H9 (cell line): Measurements from ENCODE around the gene TMPRSS6. TPM values are rescaled to one million over a fixed set of nuclear protein-coding genes. Genes with fewer than 3 reads are reported as not detected.

Experiments
- DNase-seq: peaks from one replicate; pipeline ENCODE4 v3.0.0-alpha.2; 2017
- H2AFZ ChIP-seq: one replicate; pipeline ENCODE4 v1.6.1; 2013; ENCODE audit warnings: mild to moderate bottlenecking, low read length, control low read depth, moderate library complexity
- H2AK5ac ChIP-seq: 2 replicates; pipeline ENCODE4 v1.6.1; 2013; ENCODE audit warnings: low read length, control low read depth, mixed read lengths; ENCODE audit not compliant: insufficient read length
- H2BK120ac ChIP-seq: one replicate; pipeline ENCODE4 v1.6.1; 2013; ENCODE audit warnings: low read depth, mild to moderate bottlenecking, low read length, control low read depth, inconsistent platforms; ENCODE audit not compliant: poor library complexity, severe bottlenecking
- H2BK12ac ChIP-seq: 2 replicates; pipeline ENCODE4 v1.6.1; 2013; ENCODE audit warnings: low read length, control low read depth, mixed read lengths, low read depth; ENCODE audit not compliant: insufficient read length
- H2BK15ac ChIP-seq: 2 replicates; pipeline ENCODE4 v1.6.1; 2013; ENCODE audit warnings: low read depth, low read length, control low read depth
- H2BK20ac ChIP-seq: one replicate; pipeline ENCODE4 v1.6.1; 2013; ENCODE audit warnings: low read depth, mild to moderate bottlenecking, low read length, control low read depth, inconsistent platforms; ENCODE audit not compliant: poor library complexity, severe bottlenecking
- H2BK5ac ChIP-seq: 2 replicates; pipeline ENCODE4 v1.6.1; 2013; ENCODE audit warnings: low read length, control low read depth, mixed read lengths; ENCODE audit not compliant: insufficient read length
- H3K14ac ChIP-seq: 2 replicates; pipeline ENCODE4 v1.6.1; 2013; ENCODE audit warnings: low read length, control low read depth; ENCODE audit not compliant: insufficient read depth
- H3K18ac ChIP-seq: 2 replicates; pipeline ENCODE4 v1.6.1; 2013; ENCODE audit warnings: low read depth, mild to moderate bottlenecking, mixed read lengths, low read length, control low read depth; ENCODE audit not compliant: insufficient read length
- H3K23ac ChIP-seq: 2 replicates; pipeline ENCODE4 v1.6.1; 2013; ENCODE audit warnings: low read length, control low read depth, mixed read lengths, low read depth; ENCODE audit not compliant: insufficient read length
- H3K23me2 ChIP-seq: 2 replicates; pipeline ENCODE4 v1.6.1; 2013; ENCODE audit warnings: low read depth, mild to moderate bottlenecking, mixed read lengths, low read length, control low read depth; ENCODE audit not compliant: insufficient read length, poor library complexity, severe bottlenecking
- H3K27ac ChIP-seq: 2 replicates; pipeline ENCODE4 v1.5.1; 2013; ENCODE audit warnings: low read length, control low read depth, mixed read lengths, low read depth; ENCODE audit not compliant: insufficient read length
- H3K27me3 ChIP-seq: 2 replicates; pipeline ENCODE4 v1.6.1; 2013; ENCODE audit warnings: low read length, control low read depth, inconsistent platforms; ENCODE audit not compliant: insufficient read depth
- H3K4ac ChIP-seq: 2 replicates; pipeline ENCODE4 v1.6.1; 2013; ENCODE audit warnings: low read depth, mild to moderate bottlenecking, control low read depth, inconsistent platforms, low read length, moderate library complexity
- H3K4me1 ChIP-seq: 2 replicates; pipeline ENCODE4 v1.6.1; 2013; ENCODE audit warnings: low read length, control low read depth, inconsistent platforms; ENCODE audit not compliant: insufficient read depth
- H3K4me2 ChIP-seq: 2 replicates; pipeline ENCODE4 v1.6.1; 2013; ENCODE audit warnings: low read length, control low read depth, mixed read lengths; ENCODE audit not compliant: insufficient read length, insufficient read depth
- H3K56ac ChIP-seq: 2 replicates; pipeline ENCODE4 v1.6.1; 2013; ENCODE audit warnings: low read depth, mild to moderate bottlenecking, mixed read lengths, low read length, control low read depth; ENCODE audit not compliant: insufficient read length
- H3K79me1 ChIP-seq: 2 replicates; pipeline ENCODE4 v1.6.1; 2013; ENCODE audit warnings: low read depth, mild to moderate bottlenecking, moderate library complexity, low read length, control low read depth, inconsistent platforms; ENCODE audit not compliant: insufficient read depth, poor library complexity, severe bottlenecking
- H3K79me2 ChIP-seq: 2 replicates; pipeline ENCODE4 v1.6.1; 2013; ENCODE audit warnings: low read length, control low read depth, inconsistent platforms; ENCODE audit not compliant: insufficient read depth
- H3K9ac ChIP-seq: 2 replicates; pipeline ENCODE4 v1.6.1; 2013; ENCODE audit warnings: low read length, control low read depth, mixed read lengths; ENCODE audit not compliant: insufficient read length; ENCODE audit errors: extremely low read depth
- H3K9me3 ChIP-seq: one replicate; pipeline ENCODE4 v1.6.1; 2013; ENCODE audit warnings: low read depth, low read length, inconsistent platforms; ENCODE audit not compliant: control insufficient read depth
- H3T11ph ChIP-seq: one replicate; pipeline ENCODE4 v1.6.1; 2013; ENCODE audit warnings: mild to moderate bottlenecking, low read length, control low read depth, inconsistent platforms
- H4K20me1 ChIP-seq: one replicate; pipeline ENCODE4 v1.6.1; 2013; ENCODE audit not compliant: control insufficient read depth, insufficient read length, insufficient read depth
- H4K5ac ChIP-seq: 2 replicates; pipeline ENCODE4 v1.6.1; 2013; ENCODE audit warnings: low read depth, mild to moderate bottlenecking, mixed read lengths, low read length, control low read depth; ENCODE audit not compliant: insufficient read length
- H4K8ac ChIP-seq: replicated peaks from 2 replicates; pipeline ENCODE4 v1.6.1; 2013; ENCODE audit warnings: low read length, control low read depth, mixed read lengths, low read depth; ENCODE audit not compliant: insufficient read length
- H4K91ac ChIP-seq: 2 replicates; pipeline ENCODE4 v1.6.1; 2013; ENCODE audit warnings: low read depth, mild to moderate bottlenecking, moderate library complexity, mixed read lengths, low read length, control low read depth; ENCODE audit not compliant: insufficient read length
- H3K27ac Mint-ChIP-seq, 3 experiments: 2 replicates in 2 of 3; 3 replicates in 1 of 3; pipeline ENCODE4 v1.8.0; 2020 to 2021; ENCODE audit warnings: mixed read lengths in 3 of 3, mild to moderate bottlenecking in 1 of 3, moderate library complexity in 1 of 3
- H3K27me3 Mint-ChIP-seq: 2 replicates; pipeline ENCODE4 v1.8.0; 2021; ENCODE audit warnings: low read depth, mild to moderate bottlenecking, moderate library complexity, mixed read lengths
- H3K36me3 Mint-ChIP-seq, 3 experiments: 2 replicates in 2 of 3; 3 replicates in 1 of 3; pipeline ENCODE4 v1.8.0; 2020 to 2021; ENCODE audit warnings: low read depth in 3 of 3, mixed read lengths in 3 of 3; ENCODE audit not compliant: insufficient read depth in 1 of 3
- H3K4me1 Mint-ChIP-seq, 2 experiments: 2 replicates each; pipeline ENCODE4 v1.8.0; 2020; ENCODE audit warnings: mixed read lengths in 2 of 2
- H3K4me3 Mint-ChIP-seq, 2 experiments: 2 replicates in 1 of 2; 3 replicates in 1 of 2; pipeline ENCODE4 v1.8.0; 2020 to 2021; ENCODE audit warnings: mild to moderate bottlenecking in 2 of 2, mixed read lengths in 2 of 2, moderate library complexity in 1 of 2
- H3K9me3 Mint-ChIP-seq, 2 experiments: 2 replicates in 1 of 2; 3 replicates in 1 of 2; pipeline ENCODE4 v1.8.0; 2020; ENCODE audit warnings: mild to moderate bottlenecking in 2 of 2, mixed read lengths in 2 of 2, moderate library complexity in 1 of 2
- CTCF ChIP-seq: fragments of 200-600 bp; sonication (generic); conservative IDR thresholded peaks from 3 replicates; pipeline ENCODE4 v1.8.0; 2021; ENCODE audit warnings: antibody characterized with exemption, mild to moderate bottlenecking
- WGBS: extraction: QIAGEN DNeasy Blood & Tissue Kit; methylation state at CpG from one replicate; pipeline ENCODE4 v1.1.7; 2013; ENCODE audit warnings: missing lambda C conversion rate, low lambda C conversion rate, mixed read lengths; ENCODE audit not compliant: insufficient read length; ENCODE audit errors: extremely low coverage; 5-methylcytosine and 5-hydroxymethylcytosine counted together
- total RNA-seq: library from RNA; stranded (reverse); gene quantifications from 2 replicates; pipeline ENCODE4 v1.2.1, GENCODE V29; 2021

The TMPRSS6 gene
- total RNA-seq, 1 experiment from 2014 or later, result not detected

- Mint-ChIP-seq H3K36me3 (peaks cover 2 to 15% (median 6%) of the 10 kb centered on the region in 3 experiments; a peak in 5 of 7 replicates), H3K4me3 (peak overlapping the region in 1 of 2 experiments; percentile 55; a peak in 2 of 5 replicates), H3K27me3 (peaks cover 48% of the 10 kb centered on the region), H3K4me1 (peaks cover 9 to 25% of the 10 kb centered on the region in 2 experiments), H3K9me3 (no peaks in the 10 kb centered on the region; a peak in 1 of 5 replicates), H3K27ac (no peak overlapping the region)
- Histone ChIP-seq H4K8ac (no peak overlapping the region), H3K18ac (no peak overlapping the region), H3K4me1 (no peaks in the 10 kb centered on the region; the same call in 1 of the 2 replicates), H3K27me3 (peaks cover 7% of the 10 kb centered on the region), H3K23me2 (no peaks in the 10 kb centered on the region), H4K91ac (no peak overlapping the region), H3T11ph (no peak overlapping the region), H2BK12ac (no peak overlapping the region), H3K9ac (no peak overlapping the region), H3K4me2 (no peak overlapping the region), H3K4ac (no peak overlapping the region), H2AK5ac (no peak overlapping the region), H2BK20ac (no peak overlapping the region), H3K23ac (no peak overlapping the region), H3K14ac (no peak overlapping the region; the same call in 1 of the 2 replicates), H3K79me2 (no peaks in the 10 kb centered on the region), H2BK120ac (no peak overlapping the region), H2AFZ (no peak overlapping the region), H3K79me1 (no peaks in the 10 kb centered on the region), H4K20me1 (peaks cover 2% of the 10 kb centered on the region), H3K27ac (no peak overlapping the region), H3K9me3 (no peaks in the 10 kb centered on the region), H2BK5ac (no peak overlapping the region), H4K5ac (no peak overlapping the region), H3K56ac (no peak overlapping the region), H2BK15ac (no peak overlapping the region)
- no CpG with 5 or more reads among the region's 28 CpGs for WGBS
- no peak for TF ChIP-seq CTCF
- no peak for DNase-seq
Observed at GRCh38 chr22:37063431-37064420, 45.8 kb downstream of the TMPRSS6 start.
